ENCODE results near the gene ERAP2. TPM values are rescaled to one million over a fixed set of nuclear protein-coding genes. Genes with fewer than 3 reads are reported as not detected.
"Not testable (repeated sequence)": the region's sequence is repeated elsewhere in the genome, so short reads cannot be mapped to it uniquely, and the experiment has no call there.

The ERAP2 gene
- total and polyA plus RNA-seq, 10 of the 15 experiments (the other 5 are each of a cell fraction or from before 2014, with no cell fraction given) = 4.0 to 28.7 (median 11.7) TPM

DNA sequence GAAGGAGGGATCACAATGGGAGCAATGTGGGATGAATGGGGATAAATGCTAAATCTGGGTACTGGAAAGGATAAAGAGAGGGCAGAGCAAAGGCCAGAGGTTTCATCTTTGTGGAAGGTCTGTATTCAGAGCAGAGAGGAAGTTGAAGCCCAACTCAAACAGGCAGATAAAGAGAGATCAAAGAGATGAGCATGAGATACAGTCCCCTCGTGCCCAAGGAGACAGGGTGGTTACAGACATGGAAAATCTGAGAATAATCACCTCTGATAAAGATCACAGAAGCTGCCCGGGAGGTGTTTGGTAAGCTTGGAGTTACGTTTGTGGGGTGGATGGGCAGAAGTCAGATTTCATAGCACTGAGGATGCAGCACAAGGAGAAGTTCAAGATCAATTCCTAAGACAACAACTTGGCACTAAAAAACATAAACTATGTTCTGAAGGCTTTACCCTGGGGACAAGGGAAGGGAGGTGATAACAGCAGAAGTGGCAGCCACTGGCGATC is 459 bp upstream of the ERAP2 start (continued):
- TF ChIP-seq, protein P1, sequence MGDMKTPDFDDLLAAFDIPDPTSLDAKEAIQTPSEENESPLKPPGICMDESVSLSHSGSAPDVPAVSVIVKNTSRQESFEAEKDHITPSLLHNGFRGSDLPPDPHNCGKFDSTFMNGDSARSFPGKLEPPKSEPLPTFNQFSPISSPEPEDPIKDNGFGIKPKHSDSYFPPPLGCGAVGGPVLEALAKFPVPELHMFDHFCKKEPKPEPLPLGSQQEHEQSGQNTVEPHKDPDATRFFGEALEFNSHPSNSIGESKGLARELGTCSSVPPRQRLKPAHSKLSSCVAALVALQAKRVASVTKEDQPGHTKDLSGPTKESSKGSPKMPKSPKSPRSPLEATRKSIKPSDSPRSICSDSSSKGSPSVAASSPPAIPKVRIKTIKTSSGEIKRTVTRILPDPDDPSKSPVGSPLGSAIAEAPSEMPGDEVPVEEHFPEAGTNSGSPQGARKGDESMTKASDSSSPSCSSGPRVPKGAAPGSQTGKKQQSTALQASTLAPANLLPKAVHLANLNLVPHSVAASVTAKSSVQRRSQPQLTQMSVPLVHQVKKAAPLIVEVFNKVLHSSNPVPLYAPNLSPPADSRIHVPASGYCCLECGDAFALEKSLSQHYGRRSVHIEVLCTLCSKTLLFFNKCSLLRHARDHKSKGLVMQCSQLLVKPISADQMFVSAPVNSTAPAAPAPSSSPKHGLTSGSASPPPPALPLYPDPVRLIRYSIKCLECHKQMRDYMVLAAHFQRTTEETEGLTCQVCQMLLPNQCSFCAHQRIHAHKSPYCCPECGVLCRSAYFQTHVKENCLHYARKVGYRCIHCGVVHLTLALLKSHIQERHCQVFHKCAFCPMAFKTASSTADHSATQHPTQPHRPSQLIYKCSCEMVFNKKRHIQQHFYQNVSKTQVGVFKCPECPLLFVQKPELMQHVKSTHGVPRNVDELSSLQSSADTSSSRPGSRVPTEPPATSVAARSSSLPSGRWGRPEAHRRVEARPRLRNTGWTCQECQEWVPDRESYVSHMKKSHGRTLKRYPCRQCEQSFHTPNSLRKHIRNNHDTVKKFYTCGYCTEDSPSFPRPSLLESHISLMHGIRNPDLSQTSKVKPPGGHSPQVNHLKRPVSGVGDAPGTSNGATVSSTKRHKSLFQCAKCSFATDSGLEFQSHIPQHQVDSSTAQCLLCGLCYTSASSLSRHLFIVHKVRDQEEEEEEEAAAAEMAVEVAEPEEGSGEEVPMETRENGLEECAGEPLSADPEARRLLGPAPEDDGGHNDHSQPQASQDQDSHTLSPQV (IDR thresholded peaks at IDR 0.05) = no peak
- 0 out of 2 replicates have a peak, but pooled peaks have one; percentile 3 for TF ChIP-seq BACH1 (IDR thresholded peaks at IDR 0.05; ENCODE audit: borderline replicate concordance)

DNA sequence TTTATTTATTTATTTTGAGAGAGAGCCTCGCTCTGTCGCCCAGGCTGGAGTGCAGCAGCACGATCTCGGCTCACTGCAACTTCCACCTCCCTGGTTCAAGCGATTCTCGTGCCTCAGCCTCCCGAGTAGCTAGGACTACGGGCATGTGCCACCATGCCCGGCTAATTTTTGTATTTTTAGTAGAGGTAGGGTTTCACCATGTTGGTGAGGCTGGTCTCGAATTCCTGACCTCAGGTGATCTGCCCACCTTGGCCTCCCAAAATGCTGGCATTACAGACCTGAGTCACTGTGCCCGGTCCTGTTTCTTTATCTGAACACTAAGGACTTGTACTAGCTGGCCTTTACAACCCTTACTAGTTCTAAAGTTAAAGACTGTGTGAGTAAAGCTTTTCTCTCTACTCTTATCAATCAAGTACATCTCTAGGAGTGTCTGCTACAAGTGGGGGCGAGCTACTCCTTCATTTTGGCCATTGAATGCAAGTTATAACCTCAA is 723 bp downstream of the ERAP2 start:
- Histone ChIP-seq H3K4me2 (ENCODE audit: control insufficient read depth, insufficient read depth) (peak overlapping the region; percentile 72), H3K27ac (ENCODE audit: control insufficient read depth, insufficient read depth) (peak overlapping the region; percentile 86), H2AFZ (ENCODE audit: control insufficient read depth, low read depth, low read length) (peak overlapping the region; percentile 37), H3K36me3 (ENCODE audit: control insufficient read depth in 2 of 2, insufficient read depth in 2 of 2, low read length in 1 of 2) (peaks cover 0 to 15% of the 10 kb centered on the region in 2 experiments; a peak in 3 of 4 replicates), H3K4me1 (ENCODE audit: control insufficient read depth, insufficient read depth, low read length) (peaks cover 35% of the 10 kb centered on the region), H3K79me2 (ENCODE audit: control insufficient read depth, insufficient read depth, low read length) (peaks cover 61% of the 10 kb centered on the region), H3K4me3 (peak overlapping the region; percentile 86), H3K9ac (ENCODE audit: control insufficient read depth, insufficient read depth, low read length) (peak overlapping the region; percentile 76)
- intact Hi-C loops (cut with micrococcal nuclease; ENCODE audit: unreplicated experiment); H4K20me1 ChIP-seq (ENCODE audit: control insufficient read depth, insufficient read depth); H3K27me3 ChIP-seq (replicated peaks in 1 of 2; ENCODE audit: control insufficient read depth in 2 of 2, insufficient read depth in 2 of 2, low read length in 1 of 2); in situ Hi-C loops (cut with MboI); H3K9me3 ChIP-seq (replicated peaks; ENCODE audit: control insufficient read depth, insufficient read depth, low read length); FAIRE-seq; BruUV-seq (replicated peaks); DNase-seq (ENCODE audit: low read depth, low spot score): not testable (repeated sequence)
- ChIA-PET RAD21 (ENCODE audit: unreplicated experiment) (interaction anchor here (0.9 to 12.0 kb wide), 16 partner anchors 8 to 92 kb away, joined by 3 to 142 read pairs (median 6); partner anchors contain the start of genes ERAP1 and LNPEP), CTCF (interaction anchor here (0.9 to 4.1 kb wide), 16 partner anchors 8 to 284 kb away, joined by 3 to 22 read pairs (median 4); no protein-coding TSS in a partner anchor), SMC1A (ENCODE audit: uncharacterized antibody, unreplicated experiment) (interaction anchor here (0.8 to 10.5 kb wide), 21 partner anchors 8 to 266 kb away, joined by 3 to 169 read pairs (median 6); partner anchors contain the start of genes ERAP1, LIX1 and LNPEP), POLR2A (interaction anchor here (1.0 to 3.3 kb wide), 11 partner anchors 7 to 86 kb away, joined by 4 to 25 read pairs (median 7); partner anchors contain the start of genes ERAP1 and LNPEP)
- WGBS (ENCODE audit: insufficient coverage, insufficient replicate concordance, low lambda C conversion rate, missing lambda C conversion rate) = under 1% methylated on average over 12 of the region's 12 CpGs
- TF ChIP-seq NBN (IDR thresholded peaks at IDR 0.05) = 0 out of 2 replicates have a peak, but pooled peaks have one; percentile 14
- TF ChIP-seq HDGF (IDR thresholded peaks at IDR 0.05) = 0 out of 2 replicates have a peak, but pooled peaks have one; percentile 79
- peak; percentile 26 for ATAC-seq

Data from GM12878 (cell line).